Choroid plexus epithelial cell (primary cell): ENCODE measurements around the gene STK11IP.

Source experiments
- DNase-seq: peaks from one replicate; pipeline ENCODE4 v3.0.0-alpha.2; 2010; ENCODE audit warnings: low read depth
- H3K4me3 ChIP-seq: 2 replicates; pipeline ENCODE4 v1.5.1; 2011; ENCODE audit warnings: low read depth, mild to moderate bottlenecking, control low read depth, low read length, moderate library complexity
- TF ChIP-seq, protein P1 (sequence below): conservative IDR thresholded peaks from 2 replicates; pipeline ENCODE4 v1.5.1; 2011; ENCODE audit warnings: low read depth, mild to moderate bottlenecking, control low read depth, inconsistent platforms, low read length, moderate library complexity

Gene STK11IP

GRCh38 chr2:219661197-219661954 lies 63.7 kb downstream of the STK11IP start:
- peak; percentile 30 for DNase-seq
- TF ChIP-seq, protein P1, sequence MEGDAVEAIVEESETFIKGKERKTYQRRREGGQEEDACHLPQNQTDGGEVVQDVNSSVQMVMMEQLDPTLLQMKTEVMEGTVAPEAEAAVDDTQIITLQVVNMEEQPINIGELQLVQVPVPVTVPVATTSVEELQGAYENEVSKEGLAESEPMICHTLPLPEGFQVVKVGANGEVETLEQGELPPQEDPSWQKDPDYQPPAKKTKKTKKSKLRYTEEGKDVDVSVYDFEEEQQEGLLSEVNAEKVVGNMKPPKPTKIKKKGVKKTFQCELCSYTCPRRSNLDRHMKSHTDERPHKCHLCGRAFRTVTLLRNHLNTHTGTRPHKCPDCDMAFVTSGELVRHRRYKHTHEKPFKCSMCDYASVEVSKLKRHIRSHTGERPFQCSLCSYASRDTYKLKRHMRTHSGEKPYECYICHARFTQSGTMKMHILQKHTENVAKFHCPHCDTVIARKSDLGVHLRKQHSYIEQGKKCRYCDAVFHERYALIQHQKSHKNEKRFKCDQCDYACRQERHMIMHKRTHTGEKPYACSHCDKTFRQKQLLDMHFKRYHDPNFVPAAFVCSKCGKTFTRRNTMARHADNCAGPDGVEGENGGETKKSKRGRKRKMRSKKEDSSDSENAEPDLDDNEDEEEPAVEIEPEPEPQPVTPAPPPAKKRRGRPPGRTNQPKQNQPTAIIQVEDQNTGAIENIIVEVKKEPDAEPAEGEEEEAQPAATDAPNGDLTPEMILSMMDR: no peak
- H3K4me3 ChIP-seq: no peak overlapping the region

DNA sequence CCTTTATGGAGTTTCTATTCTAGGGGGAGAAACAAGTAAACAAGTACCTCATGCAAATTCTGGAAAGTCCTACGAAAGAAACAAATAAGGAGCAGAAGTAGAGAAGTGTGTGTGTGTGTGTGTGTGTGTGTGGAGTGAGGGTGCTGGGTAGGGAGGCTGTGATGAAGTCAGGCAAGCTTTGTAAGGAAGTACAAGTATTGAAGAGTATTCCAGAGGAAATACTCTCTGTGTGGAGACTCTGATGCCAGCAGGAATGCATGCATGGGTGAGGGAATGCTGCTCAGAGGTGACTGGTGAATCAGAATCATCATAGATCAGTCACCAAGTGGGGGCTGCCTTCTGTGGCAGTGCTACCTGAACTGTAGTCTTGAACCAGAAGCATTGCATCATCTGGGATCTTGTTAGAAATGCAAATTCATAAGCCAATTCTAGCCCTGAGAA lies 64.3 kb downstream of the STK11IP start:
- TF ChIP-seq, protein P1: no peak
- DNase-seq: peak; percentile 54

DNA sequence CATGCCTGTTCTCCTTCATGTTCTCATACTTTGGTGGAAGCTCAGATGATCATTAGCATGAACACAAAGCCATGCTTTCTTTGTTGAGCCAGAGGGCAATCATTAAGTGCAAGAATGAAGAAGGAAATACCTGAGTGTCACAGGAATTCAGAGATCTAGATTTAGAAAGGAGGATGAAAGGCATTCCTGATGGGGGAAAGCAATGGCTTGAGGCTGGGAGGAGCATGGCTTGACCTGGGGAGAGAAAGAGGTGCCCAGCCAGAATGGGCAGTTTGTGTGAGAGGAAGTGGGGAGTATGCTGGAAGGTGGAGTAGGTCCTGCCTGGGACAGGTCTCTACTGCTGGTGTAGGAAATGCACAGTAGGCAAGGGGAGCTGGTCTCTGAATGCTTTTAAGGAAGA lies 64.9 kb downstream of the STK11IP start:
- no peak for DNase-seq
- TF ChIP-seq, protein P1: no peak
- H3K4me3 ChIP-seq: no peak overlapping the region

More for the DNA sequence above, 64.3 kb downstream of the STK11IP start:
- H3K4me3 ChIP-seq: no peak overlapping the region

DNA sequence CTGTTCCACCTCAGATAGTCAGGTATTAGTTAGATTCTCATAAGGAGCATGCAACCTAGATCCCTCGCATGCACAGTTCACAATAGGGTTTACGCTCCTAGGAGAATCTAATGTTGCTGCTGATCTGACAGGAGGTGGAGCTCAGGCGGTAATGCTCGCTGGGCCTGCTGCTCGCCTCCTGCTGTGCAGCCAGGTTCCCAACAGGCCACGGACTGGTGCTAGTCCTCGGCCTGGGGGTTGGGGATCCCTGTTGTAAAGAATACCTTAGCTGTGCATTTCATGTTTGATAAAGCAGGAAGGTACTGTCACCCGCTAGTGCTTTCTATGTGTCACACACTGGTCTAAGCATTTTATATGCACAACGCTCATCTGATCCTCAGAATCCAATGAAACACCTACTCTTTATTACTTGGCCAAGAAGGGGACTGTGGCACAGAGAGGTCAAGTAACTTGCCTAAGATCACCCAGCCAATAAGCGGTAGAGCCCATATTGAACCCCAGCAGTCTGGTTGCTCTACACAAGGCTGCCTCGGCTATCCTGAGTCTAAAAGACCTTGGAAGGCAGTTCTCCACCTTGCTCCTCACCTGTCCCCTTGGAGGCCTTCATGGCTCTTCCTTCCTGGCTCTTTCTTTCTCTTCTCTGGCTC lies 65.6 kb downstream of the STK11IP start:
- H3K4me3 ChIP-seq: no peak overlapping the region
- TF ChIP-seq, protein P1: no peak
- no peak for DNase-seq

- TF ChIP-seq, protein P1: no peak
- DNase-seq: no peak
- no peak overlapping the region for H3K4me3 ChIP-seq
Measured at GRCh38 chr2:219664041-219664440, 66.4 kb downstream of the STK11IP start.

- TF ChIP-seq, protein P1: no peak
- peak; percentile 89 for DNase-seq
- no peak overlapping the region for H3K4me3 ChIP-seq
Measured at GRCh38 chr2:219664944-219665343, 67.3 kb downstream of the STK11IP start.
